CD1c-positive myeloid dendritic cell (primary cell): Measurements from ENCODE around the gene PRKCI.
"Not testable (repeated sequence)": the region's sequence is repeated elsewhere in the genome, so short reads cannot be mapped to it uniquely, and the experiment has no call there.

Experiments
- DNase-seq: peaks from one replicate; pipeline ENCODE4 v3.0.0-alpha.2; 2016; ENCODE audit errors: extremely low spot score

PRKCI gene

DNA sequence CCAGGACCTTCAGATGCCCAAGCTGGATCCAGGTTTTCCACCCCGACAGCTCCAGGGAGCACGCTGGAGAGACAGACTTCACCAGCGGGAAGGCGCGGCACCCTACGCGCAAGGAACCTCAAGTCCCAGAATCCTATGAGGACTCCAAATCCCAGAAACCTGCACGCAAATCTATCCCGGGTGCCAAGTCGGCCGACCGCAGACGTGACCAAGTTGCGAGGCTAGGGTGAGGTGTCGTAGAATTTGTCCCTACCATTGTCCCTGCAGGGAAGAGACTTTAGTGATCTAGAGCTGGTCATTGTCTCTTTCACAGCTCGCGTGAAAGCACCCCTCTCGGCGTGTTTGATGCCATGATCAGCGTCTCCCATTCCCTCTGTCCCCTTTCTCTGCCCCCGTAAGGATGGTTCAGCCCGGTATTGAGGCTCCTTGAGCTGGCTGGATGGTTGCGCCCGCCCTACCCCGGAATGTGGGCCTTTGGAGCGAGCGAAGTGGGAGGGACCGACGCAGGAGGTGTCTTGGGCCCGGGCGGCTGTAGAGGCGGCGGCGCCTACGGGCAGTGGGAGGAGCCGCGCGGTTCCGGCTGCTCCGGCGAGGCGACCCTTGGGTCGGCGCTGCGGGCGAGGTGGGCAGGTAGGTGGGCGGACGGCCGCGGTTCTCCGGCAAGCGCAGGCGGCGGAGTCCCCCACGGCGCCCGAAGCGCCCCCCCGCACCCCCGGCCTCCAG, at the start of gene PRKCI:
Gene PRKCI (plus strand): TSS at position 501 of the 723 bp plus-strand sequence. CDS start 246 bp downstream, outside the sequence.
- peak; percentile 93 for DNase-seq

DNA sequence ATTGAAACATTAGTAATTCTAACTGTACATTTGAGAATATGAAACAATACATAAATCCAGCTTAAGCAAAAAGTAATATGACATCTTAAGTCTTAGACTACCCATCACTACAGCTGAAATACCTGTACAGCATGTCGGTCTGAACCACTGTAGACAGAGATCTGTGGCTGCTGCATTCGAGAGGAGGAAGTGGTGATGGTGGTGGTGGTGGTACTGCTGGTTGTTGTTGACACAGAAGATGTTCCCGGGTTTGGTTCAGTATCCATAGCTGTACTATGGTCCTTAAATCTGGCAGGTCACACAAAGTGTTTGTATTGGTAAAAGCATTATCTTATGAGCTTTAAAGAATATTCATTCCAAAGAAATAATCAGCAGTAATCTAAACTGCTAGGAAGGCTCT, 43.6 kb upstream of the PRKCI start:
- peak; percentile 22 for DNase-seq

DNA sequence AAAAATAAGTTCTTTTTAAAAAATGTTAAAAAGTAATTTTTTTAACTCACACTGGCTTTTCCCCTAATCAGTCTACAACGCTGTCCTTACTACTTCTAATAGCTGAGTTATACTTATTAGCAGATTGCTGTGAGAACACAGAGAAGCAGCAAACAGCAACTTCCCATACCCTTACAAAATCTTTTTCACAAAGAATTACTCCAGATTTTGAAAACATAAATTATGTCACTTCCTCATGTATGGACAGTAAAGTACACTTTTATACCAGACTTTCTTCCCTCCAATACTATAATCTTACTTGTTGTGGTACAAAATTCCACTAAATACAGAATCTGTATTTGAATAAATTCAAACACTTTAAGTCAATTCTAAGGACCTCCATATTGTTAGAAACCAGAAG, 42.8 kb upstream of the PRKCI start:
- peak; percentile 40 for DNase-seq

DNA sequence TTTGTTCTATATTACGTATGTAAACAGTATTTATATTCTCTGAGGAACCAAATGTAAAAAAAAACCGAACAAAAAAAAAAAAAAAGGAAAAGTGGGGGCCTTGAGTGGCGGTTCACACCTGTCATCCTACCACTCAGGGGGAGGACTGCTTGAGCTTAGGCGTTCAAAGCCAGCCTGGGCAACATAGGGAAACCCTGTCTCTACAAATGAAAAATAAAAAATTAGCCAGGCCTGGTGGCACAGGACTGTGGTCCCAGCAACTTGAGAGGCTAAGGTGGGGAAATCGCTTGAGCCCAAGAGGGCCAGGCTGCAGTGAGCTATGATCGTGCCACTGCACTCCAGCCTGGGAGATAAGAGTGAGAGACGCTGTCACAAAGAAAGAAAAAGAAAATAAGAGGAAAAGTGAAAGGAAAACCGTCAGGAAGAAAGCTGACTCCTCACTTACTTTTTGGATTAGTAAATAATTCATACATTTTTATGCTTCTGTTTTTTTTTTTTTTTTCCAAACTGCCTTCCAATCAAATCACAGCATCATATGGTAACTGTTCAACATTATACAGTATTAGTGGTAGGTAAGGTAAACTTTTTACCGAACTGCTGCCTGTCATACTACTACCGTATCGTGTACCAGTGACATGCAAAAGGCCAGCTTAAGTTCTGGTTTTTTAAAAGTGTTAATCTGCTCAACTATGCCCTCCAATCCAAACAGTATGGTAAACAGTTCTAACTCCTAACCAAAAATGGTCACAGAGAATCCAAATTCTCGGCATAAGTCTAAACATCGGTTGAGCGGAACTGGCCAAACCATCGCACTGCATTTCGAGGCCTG, 41.9 kb upstream of the PRKCI start:
- peak; percentile 23 for DNase-seq

DNA sequence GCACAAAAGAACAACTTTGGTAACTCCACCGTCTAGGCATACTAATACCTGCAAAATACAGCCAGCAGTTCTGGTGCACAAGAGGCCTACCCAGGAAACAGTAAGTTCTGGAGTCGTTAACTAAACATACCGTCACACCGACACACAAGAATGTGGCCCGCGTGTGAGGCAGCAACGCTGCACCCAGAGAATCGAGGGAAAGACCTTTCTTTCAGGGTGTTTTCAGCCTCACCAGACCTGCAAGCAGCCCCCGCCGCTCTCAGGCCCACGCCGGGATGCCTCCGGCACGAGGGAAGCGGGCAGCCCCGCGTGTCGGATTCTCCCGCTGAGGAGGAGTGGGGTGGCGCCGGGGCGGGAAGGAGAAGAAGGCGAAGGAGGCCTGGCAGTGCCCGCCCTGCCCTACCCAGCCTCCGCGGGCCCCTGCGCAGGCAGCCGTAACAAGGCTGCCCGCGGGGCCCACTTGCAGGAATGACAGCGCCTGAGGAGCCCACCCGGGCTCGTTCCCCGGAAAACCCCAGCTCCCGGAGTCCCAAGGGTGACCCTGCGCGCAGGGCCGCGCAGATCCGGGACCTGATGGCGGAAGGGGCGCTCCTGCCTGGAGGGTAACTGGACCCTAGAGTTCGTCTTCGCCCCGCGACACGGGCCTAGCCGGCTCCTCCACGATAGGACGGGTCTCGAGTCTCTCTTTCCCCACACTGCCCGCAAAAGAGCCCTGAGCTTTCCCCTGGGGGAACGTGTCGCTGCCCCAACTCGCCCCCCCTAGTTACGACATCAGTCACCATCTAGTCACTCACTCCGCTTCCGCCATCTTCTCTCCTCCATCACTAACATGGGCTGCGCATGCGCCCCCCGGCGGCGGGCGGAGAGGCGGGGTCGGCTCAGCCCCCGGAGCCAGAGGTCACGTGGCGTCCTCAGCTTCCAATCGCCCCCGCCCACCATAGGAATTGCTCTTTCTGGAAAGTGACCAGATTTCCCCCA, 41.0 kb upstream of the PRKCI start, which contains the start of gene PHC3:
Gene PHC3 (minus strand): TSS at position 826 of the 978 bp plus-strand sequence. CDS start 18 bp downstream, at position 808.
- DNase-seq: peak; percentile 94

DNA sequence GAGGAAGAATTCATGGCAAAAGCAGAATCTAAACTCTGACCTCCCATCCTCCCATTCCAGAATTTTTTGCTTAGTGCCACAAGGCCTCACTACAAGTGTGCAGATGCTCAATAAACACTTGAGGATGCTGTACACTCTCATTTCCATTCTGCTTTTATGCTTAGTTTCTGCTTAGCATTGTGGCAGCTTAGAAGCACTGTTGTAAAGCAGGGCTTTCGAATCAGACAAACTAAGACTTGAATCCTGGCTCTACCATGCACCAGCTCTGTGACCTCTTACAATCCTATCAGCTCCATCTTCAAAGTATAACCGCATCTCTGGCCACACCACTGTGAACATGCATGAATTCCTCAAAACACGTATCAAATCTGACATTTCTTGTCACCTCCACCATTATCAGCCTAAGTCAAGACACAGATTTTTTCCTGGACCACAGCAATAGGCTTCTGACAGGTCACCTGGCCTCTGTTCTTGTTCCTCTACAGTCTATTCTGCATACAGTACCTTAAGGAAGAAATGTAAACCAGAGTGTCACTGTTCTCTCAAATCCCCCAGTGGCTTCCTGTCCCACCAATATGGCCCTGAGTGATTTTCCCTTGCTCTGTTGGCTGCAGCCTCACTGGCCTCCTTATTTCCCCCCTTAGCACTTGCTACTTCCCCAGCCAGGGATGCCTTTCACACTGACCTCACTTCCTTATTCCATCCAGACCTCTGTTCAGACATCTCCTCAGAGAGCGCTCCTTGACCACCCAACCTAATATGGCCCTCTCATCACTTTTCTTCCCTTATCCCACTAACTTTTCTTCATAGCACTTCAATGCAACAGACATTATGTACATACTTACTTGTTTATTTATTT, 32.6 kb upstream of the PRKCI start:
- DNase-seq: peak; percentile 22

DNA sequence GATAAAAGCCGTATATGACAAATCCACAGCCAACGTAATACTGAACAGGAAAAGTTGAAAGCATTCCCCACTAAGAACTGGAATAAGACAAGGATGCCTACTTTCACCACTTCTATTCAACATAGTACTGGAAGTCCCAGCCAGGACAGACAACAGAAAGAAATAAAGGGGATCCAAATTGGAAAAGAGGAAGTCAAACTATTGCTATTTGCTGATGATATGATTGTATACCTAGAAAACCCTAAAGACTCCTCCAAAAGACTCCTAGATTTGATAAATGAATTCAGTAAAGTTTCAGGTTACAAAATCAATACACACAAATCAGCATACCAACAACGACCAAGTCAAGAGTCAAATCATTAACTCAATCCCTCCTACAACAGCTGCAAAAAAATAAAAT, 26.5 kb upstream of the PRKCI start:
- DNase-seq: not testable (repeated sequence)

DNA sequence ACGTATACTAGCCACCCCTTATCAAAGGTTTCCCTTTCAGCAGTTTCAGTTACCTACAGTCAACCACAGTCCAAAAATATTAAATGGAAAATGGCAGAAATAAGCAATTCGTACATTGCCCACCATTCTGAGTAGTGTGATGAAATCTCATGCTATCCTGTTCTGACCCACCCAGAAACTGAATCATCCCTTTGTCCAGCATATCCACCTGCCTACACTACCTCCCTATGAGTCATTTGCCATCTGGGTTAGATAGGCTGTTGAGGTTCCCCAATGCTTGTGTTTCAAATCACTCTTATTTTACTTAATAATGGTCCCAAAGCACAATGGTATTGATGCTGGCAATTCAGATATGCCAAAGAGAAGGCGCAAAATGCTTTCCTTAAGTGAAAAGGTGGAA, 25.4 kb upstream of the PRKCI start:
- DNase-seq: no peak

DNA sequence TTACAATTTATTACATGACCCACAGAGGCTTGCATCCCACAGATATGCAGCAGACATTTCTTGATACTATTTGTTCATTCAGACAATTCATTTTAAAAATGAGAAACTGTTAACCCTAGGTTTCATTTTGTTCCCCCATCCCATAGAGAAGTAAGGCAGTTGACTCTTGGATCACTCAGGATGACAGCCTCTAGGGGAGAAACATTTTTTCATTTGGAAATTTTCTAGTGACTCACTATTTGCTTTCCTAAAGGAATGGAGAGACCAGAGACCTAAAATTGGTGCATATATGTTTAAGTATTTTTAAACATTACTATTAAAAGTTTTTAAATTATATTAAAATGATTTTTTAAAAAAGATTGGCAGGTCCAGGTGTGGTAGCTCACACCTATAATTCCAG, 21.2 kb upstream of the PRKCI start:
- DNase-seq: no peak

DNA sequence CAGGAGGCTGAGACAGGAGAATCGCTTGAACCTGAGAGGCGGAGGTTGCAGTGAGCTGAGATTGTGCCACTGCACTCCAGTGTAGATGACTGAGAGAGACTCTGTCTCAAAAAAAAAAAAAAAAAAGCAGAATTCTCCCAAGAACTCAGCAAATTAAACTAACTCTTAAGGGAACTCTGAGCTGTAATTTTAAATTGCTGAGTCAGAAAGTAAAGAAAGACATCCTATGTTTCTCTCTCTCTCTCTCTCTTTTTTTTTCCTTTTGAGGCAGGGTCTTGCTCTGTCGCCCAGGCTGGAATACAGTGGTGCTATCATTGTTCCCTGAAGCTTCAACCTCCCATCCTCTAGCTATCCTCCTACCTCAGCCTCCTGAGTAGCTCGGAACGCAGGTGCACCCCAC, 20.7 kb upstream of the PRKCI start:
- DNase-seq: no peak

DNA sequence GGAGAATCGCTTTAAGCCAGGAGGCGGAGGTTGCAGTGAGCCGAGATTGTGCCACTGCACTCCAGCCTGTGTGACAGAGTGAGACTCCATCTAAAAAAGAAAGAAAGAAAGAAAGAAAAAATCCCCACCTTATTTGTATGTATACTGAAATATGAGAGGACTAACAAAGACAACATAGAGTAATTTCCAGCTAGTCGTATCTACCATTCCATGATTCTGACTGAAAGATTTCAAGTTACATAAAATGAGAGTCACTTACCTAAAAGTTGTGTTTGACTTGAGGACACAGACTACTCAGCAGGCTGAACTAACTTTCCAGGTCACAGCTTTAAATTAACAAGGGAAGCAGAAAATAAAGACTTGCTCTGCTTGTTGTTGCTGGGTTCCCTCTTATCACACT, 18.8 kb upstream of the PRKCI start:
- DNase-seq: no peak

DNA sequence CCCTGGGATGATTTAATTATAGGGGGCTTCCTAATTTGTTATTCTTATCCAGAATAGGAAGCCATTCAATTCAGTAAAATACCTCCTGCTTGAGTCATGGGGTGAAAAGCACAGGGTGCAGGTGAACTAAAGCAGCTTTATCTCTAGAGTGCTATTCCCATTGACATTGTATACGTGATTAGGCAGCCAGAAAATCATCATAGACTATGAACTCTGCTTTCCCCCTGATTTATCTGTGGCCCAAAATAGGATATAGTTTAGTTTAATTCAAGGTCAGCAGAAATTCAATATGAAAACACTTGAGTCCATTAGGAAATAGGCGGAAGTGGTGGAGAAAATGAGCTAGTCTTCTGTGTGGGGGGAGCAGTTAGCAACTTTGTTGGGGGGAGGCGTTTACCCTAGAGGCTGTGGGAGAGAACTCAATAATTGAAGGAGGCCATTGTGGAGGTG, 18.2 kb upstream of the PRKCI start:
- no peak for DNase-seq

DNA sequence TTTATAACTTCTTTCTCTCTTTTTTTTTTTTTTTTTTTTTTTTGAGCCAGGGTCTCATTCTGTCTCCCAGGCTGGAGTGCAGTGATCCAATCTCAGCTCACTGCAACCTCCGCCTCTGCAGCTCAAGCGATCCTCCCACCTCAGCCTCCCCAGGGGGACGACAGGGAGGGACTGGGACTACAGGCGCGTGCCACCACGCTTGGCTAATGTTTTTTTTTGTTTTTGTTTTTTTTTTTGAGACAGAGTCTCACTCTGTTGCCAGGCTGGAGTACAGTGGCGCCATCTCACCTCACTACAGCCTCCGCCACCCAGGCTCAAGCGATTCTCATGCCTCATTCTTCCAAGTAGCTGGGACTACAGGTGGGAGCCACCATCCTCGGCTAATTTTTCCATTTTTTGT, 17.7 kb upstream of the PRKCI start:
- no peak for DNase-seq

DNA sequence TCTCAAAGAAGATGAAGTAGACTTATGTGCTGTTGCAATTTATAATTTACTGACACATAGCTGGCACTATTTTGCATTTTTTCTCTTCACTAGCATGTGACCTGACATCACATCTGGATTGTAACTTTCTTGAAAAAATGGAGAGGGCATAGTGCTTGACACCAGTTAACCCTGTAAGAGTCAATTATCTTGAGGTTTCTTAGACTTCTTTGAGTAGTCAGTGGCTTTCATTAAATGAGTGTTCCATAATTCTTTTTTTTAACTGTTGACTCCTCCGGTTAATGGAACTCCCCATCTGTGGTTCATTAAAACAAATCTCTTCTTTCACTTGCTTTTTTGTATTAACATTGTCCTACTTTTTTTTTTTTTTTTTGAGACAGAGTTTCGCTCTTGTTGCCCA, 16.9 kb upstream of the PRKCI start:
- no peak for DNase-seq

DNA sequence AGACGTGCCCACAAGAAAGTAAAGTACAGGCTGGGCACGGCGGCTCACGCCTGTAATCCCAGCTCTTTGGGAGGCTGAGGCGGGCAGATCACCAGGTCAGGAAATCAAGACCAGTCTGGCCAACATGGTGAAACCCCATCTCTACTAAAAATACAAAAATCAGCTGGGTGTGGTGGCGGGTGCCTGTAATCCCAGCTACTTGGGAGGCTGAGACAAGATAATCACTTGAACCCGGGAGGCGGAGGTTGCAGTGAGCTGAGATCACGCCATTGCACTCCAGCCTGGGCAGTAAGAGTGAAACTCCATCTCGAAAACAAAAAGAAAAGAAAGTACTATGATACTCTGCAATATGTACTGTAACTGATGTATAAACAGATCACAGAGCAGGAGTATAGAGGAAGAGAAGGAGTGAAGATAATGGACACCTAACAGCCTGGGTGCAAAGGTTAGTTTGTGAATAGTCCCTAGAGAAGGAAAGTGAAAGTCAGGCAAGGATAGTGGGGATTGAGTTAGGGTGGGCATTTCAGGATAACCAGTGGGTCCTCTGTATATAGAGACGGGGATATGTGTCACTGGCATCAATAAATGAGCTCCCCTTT, 16.0 kb upstream of the PRKCI start:
- not testable (repeated sequence) for DNase-seq

DNA sequence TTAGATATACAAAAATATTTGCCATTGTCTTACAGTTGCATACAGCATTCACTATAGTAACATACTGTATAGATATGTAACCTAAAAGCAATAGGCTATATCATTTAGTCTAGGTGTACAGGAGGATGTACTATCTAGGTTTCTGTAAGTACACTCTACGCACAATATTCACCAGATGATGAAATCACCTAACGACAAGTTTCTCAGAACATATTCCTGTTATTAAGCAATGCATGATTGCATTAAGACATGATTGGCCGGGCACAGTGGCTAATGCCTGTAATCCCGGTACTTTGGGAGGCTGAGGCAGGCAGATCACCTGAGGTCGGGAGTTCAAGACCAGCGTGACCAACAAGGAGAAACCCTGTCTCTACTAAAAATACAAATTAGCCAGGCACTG, 14.5 kb upstream of the PRKCI start:
- no peak for DNase-seq

DNA sequence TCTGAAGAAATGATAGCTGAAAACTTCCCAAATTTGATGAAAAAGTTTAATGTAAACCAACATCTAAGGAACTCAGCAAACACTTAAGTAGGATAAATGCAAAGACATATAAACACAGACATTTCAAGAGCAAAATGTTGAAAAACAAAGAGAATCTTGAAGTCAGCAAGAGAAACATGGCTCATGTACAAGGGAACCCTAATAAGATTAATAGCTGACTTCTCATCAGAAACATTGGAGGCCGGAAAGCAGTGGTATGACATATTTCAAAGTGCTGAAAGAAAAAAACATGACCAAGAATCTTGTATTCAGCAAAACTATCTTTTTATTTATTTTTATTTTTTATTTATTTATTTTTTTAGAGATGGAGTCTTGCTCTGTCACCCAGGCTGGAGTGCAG, 10.6 kb upstream of the PRKCI start:
- DNase-seq: no peak

DNA sequence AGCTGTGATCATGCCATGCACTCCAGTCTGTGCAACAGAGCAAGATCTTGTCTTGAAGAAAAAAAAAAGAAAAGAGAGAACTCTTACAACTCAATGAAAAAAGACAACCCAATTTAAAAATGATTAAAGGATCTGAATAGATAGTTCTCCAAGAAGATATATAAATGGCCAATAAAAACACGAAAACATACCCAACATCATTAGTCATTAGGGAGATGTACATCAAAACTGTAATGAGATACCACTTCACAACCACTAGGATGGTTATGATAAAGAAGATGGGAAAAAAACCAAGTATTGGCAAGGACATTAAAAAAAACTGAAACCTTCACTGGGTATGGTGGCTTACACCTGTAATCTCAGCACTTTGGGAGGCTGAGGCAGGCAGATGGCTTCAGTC, 2.4 kb upstream of the PRKCI start:
- no peak for DNase-seq

DNA sequence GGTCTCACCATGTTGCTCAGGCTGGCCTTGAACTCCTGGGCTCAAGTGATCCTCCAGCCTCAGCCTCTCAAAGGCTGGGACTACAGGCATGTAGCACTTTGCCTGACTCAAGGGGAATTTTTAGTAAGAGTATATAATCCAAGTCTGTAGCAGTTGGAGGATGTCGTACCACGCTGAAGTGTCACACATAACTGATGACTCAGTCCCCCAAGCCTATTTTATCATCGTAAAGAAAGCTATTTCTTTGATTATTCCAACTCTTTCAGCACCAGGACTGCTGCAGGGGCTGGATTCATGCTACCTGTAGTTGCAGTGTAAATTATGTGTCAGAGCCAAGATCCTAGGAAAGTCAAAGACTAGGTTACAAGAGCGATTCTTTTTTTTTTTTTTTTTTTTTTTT, 1.4 kb upstream of the PRKCI start:
- no peak for DNase-seq
